GM21390 (cell line): ENCODE results near the gene DNMT3B.
"Not testable (repeated sequence)": the region's sequence is repeated elsewhere in the genome, so short reads cannot be mapped to it uniquely, and the experiment has no call there.

Source experiments
- ATAC-seq: cut with Tn5 transposase; IDR thresholded peaks from one replicate; pipeline ENCODE4 v1.9.1; 2021; ENCODE audit not compliant: unreplicated experiment

The DNMT3B gene

DNA sequence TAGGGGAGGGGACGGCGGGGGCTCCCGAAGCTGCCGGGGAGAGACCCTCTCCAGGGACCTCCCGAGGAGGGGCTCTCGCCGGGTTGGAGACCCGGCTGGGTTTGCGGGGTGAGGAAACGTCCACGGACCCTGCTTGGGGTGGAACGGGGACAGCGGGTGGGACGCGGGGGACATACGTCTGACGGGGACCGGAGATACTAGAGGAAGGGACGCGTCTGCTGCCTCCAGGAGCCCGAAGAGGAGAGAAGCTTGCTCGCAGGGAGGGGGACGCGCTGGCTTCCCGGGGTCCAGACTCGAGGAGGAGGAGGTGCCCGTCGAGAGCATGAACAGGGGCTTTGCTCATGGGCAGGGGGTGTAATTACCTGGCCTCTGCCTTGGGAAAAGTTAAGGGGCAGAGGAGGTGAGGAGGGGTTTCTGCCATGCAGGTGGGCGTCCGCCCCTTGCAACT is 593 bp downstream of the DNMT3B start:
- no peak for ATAC-seq

DNA sequence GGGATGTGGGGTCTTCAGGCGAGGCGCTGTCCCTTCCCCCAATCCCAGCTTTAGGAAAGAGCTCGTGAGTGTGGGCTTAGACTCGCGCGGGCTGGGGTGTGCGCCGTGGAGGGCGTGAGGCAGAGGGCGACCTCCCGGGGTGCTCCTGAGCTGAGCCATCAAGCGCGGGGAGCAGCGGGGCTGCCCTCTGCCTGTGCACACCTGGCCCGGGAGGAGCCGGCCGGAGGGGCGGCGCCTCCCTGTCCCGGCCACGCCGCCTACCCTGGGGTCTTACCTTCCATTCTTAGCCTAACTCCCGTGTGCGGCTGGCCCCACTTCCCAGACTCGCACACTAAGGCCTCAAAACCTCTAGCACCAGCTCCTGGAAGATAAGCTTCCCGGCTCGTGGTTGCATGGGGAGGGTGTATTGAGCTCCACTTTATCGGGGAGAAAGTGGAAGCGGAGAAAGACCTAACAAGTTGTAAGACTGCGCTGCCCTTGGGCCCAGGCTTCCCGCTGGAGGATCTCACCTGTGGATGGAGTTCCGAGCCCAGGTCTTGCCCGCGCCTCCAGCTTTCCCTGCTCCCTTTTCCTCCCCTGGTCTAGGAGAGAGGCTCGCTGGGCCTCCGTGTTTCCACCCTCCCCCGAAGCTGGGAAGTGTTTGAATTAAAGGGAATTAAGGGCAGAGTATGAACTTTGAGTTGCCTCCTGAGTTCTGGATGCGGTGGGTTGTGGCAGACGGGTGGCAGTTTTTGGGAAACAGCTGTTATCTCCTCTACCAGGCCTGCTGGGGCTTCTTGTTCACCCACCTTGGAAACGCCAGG is 1.2 kb downstream of the DNMT3B start:
- ATAC-seq: no peak

DNA sequence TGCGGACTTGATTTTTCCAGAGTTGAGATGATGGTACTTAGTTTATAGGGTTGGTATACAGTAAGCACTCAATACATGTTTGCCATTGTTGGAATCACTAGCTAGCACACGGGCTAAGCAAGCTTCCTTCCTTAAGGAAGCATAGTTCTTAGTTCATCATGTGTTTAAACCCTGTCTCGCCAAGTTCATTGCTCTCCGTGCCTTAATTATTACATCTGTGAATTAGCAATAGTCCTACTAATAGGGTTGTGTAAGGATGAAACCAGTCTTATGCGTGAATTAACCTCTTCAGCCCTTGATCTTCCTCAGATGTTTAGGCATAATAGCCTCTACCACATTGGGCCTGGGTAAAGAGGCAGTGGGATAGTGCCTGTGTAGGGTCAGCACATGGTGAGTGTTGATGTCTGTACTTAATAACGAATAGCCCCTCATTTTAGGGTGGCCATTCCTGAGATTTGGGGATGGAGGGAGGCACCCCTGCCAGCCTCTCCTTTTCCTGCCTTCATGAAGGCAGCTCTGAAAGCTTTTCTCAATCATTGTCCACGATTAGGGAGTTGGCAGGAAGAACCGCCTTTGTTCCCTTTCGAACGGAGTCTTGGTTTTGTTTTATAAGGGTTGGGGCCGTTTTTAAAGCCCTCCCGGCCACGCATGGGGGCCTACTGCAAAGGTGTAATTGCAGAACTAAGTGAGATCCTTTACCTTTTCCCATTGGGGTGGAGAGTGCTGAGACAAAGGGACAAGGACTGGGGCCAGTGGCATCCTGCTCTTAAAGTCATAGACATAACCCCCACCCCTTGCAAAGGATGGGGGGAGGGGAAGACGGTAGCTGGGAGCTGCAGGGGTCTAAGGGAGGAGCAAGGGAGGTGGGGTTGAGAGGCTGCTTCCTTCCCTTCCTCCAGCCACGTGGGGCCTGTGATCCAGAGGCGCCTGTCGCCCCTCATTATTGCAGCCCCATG is 2.1 kb downstream of the DNMT3B start:
- no peak for ATAC-seq

GRCh38 chr20:32765230-32765875 is 3.2 kb downstream of the DNMT3B start:
- not testable (repeated sequence) for ATAC-seq

- ATAC-seq: no peak
Measured at GRCh38 chr20:32767418-32768198, 5.4 kb downstream of the DNMT3B start.

DNA sequence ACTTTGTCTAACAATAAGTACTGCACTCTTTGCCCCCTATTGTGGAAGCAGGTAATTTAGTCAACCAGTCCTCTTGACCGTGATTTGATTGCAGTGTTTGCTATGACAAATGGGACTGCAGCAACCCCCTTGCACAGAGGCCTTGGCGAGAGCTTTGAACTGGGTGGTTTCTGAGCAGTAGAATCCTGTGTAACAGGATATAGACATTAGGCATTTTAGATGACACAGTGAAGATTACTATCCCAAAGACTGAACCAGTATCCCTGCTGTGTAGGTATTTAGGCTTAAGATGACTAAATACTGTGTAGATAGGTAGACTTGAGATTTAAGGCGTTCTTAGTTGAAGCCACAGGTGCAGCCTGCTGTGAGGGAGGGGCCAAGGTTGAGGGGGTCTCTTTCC is 9.9 kb downstream of the DNMT3B start:
- ATAC-seq: no peak

DNA sequence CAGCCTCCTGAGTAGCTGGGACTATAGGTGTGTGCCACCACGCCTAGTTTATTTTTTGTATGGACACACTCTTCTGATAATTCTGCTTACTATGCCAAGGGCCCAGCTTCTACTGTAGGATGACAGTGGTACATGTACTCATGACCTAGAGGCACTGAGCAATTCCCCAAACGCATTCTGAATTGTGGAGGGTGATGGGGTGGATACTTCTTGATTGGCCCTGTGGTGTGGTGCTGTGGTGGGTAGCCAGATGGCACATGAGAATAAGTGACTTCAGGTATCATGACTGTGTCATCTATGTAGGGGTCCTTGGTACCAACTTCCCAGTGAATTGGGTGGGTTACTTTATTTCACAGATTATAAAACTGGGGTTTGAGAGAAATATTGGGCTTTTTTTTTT is 11.0 kb downstream of the DNMT3B start:
- no peak for ATAC-seq

GRCh38 chr20:32773855-32774254 is 11.7 kb downstream of the DNMT3B start:
- ATAC-seq: no peak

GRCh38 chr20:32775336-32775991 is 13.3 kb downstream of the DNMT3B start:
- ATAC-seq: no peak

GRCh38 chr20:32777177-32777956 is 15.2 kb downstream of the DNMT3B start:
- no peak for ATAC-seq

DNA sequence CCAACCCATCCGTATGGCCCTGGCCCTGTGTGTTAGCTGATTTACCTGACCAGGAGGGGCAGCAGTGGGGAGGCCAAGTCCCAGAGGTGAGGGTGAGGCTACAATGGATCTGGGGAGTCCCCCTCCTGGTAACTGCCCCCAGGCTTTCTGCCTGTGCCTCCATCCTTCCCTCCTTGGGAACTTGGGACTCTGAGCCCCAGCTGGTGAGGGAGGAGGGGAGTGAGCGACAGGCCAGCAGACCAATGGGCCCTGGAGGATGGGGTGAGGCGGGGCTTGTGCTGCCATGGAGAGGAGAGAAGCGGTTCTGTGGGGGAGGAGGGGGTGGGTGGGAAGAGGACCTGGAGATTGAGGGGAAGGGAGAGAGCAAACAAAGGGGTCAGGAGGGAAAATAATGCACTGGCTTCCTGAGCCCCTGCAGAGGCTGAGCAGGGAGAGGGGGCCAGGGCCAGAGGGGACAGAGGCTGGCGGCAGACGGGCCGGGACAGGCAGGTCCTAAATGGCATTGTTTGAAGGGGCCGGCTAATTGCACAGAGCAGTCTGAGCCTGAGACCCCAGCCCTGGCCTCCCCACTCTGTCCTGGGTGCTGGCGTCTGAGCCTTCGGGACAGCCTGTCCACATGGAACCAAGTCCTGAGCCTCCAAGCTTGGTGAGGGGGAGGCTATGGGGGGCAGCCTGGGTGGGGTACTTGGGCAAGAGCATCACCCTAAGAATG is 17.5 kb downstream of the DNMT3B start:
- no peak for ATAC-seq

DNA sequence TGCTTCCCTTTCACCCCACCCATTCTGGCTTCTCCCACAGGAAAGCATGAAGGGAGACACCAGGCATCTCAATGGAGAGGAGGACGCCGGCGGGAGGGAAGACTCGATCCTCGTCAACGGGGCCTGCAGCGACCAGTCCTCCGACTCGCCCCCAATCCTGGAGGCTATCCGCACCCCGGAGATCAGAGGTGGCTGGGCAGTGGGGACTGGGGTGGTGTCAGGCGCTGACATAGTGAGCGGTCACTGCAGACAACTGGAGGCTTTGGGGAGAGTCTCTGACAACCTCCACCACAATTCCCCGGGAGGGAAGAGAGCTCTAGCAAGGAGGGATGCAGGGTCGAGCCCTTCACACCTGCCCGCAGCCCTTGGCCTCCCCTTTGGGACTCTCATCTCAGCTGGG is 18.1 kb downstream of the DNMT3B start:
- ATAC-seq: no peak

- ATAC-seq: no peak
Measured at GRCh38 chr20:32780749-32781655, 18.8 kb downstream of the DNMT3B start.

- ATAC-seq: no peak
Measured at GRCh38 chr20:32784369-32785080, 22.3 kb downstream of the DNMT3B start.

- ATAC-seq: no peak
Measured at GRCh38 chr20:32786059-32786760, 24.0 kb downstream of the DNMT3B start.

GRCh38 chr20:32787168-32787567 is 25.0 kb downstream of the DNMT3B start:
- no peak for ATAC-seq
